Dermis blood vessel endothelial cell (primary cell): ENCODE data around the gene AHDC1. TPM values are rescaled to one million over a fixed set of nuclear protein-coding genes. Genes with fewer than 3 reads are reported as not detected.
"Not testable (repeated sequence)": the region's sequence is repeated elsewhere in the genome, so short reads cannot be mapped to it uniquely, and the experiment has no call there.

Source experiments
- DNase-seq: peaks from one replicate; pipeline ENCODE4 v3.0.0; 2010
- total RNA-seq: library from RNA; depleted of rRNA; stranded (reverse); fragments of >200 nt; gene quantifications from 2 replicates; pipeline ENCODE4 v1.2.3, GENCODE V29; 2014

Gene AHDC1
- total RNA-seq, 1 donor from 2014 or later, result 7.1 TPM

GRCh38 chr1:27506703-27507102 is 97.2 kb downstream of the AHDC1 start:
- DNase-seq, result no peak

- no peak for DNase-seq
Measured at GRCh38 chr1:27505420-27505680, 98.6 kb downstream of the AHDC1 start.

GRCh38 chr1:27504588-27505419 is 99.1 kb downstream of the AHDC1 start:
- DNase-seq, result peak; percentile 24

- no peak for DNase-seq
Measured at GRCh38 chr1:27503844-27504587, 99.9 kb downstream of the AHDC1 start.

- no peak for DNase-seq
Measured at GRCh38 chr1:27503033-27503432, 100.9 kb downstream of the AHDC1 start.

- not testable (repeated sequence) for DNase-seq
Measured at GRCh38 chr1:27501159-27501558, 102.8 kb downstream of the AHDC1 start.

GRCh38 chr1:27499142-27499541 is 104.8 kb downstream of the AHDC1 start:
- DNase-seq, result no peak

GRCh38 chr1:27496604-27497155 is 107.3 kb downstream of the AHDC1 start:
- DNase-seq, result no peak

- DNase-seq, result no peak
Measured at GRCh38 chr1:27492796-27493195, 111.1 kb downstream of the AHDC1 start.

- peak; percentile 16 for DNase-seq
Measured at GRCh38 chr1:27491748-27492700, 111.9 kb downstream of the AHDC1 start.

GRCh38 chr1:27489973-27490741 is 113.8 kb downstream of the AHDC1 start, which contains the start of gene WASF2:
Gene WASF2, minus strand, starts transcription at chr1:27490167. Its CDS starts 61,277 bp downstream, at chr1:27428890.
- DNase-seq, result peak; percentile 98

- peak; percentile 51 for DNase-seq
Measured at GRCh38 chr1:27489501-27489972, 114.4 kb downstream of the AHDC1 start.

GRCh38 chr1:27487966-27488884 is 115.7 kb downstream of the AHDC1 start:
- DNase-seq, result peak; percentile 66

- no peak for DNase-seq
Measured at GRCh38 chr1:27485363-27485762, 118.6 kb downstream of the AHDC1 start.

Other genes with a start within 250 kb of the AHDC1 start
- 6.6 and 10.3 TPM in 2 replicates for gene MAP3K6, start 237.2 kb downstream of the AHDC1 start, total RNA-seq
- 0.09 TPM in 1 of 2 replicates, not detected in the other for gene FCN3, start 229.3 kb downstream of the AHDC1 start, total RNA-seq
- gene CD164L2, start 220.8 kb downstream of the AHDC1 start, total RNA-seq, result not detected in 2 replicates
- 0.42 and 0.51 TPM in 2 replicates for gene GPR3, start 211.5 kb downstream of the AHDC1 start, total RNA-seq
- gene WASF2, start 114.0 kb downstream of the AHDC1 start, total RNA-seq, result 45.9 and 110 TPM in 2 replicates
- 0.74 and 1.2 TPM in 2 replicates for gene FGR, start 31.0 kb upstream of the AHDC1 start, total RNA-seq
- 21.9 and 57.7 TPM in 2 replicates for gene IFI6, start 68.0 kb upstream of the AHDC1 start, total RNA-seq
- 9.9 and 13.8 TPM in 2 replicates for gene FAM76A, start 121.8 kb upstream of the AHDC1 start, total RNA-seq
- gene STX12, start 169.1 kb upstream of the AHDC1 start, total RNA-seq, result 95.2 and 115 TPM in 2 replicates
- 51.2 and 65.1 TPM in 2 replicates for gene PPP1R8, start 226.6 kb upstream of the AHDC1 start, total RNA-seq